HEK293 (cell line): ENCODE results near the gene MOGAT3.

ENCODE experiments used
- CTCF ChIA-PET: fragments of 350-600 bp; formaldehyde crosslinking; extraction: SDS; loops from one replicate; lab custom pipeline; 2021; ENCODE audit warnings: antibody characterized with exemption; lab: Yijun Ruan, JAX
- POLR2A ChIA-PET: fragments of 300-600 bp; formaldehyde crosslinking; extraction: SDS; loops from one replicate; lab custom pipeline; 2020; ENCODE audit warnings: antibody characterized with exemption, inconsistent platforms; lab: Yijun Ruan, JAX
- H3K27ac ChIP-seq: fragments of 200-500 bp; sonication (Bioruptor generic); 2 replicates; pipeline ENCODE4 v1.5.1; 2014; ENCODE audit warnings: low read depth, low read length, control low read depth, inconsistent platforms; ENCODE audit errors: extremely low read depth
- H3K36me3 ChIP-seq, 2 experiments: fragments of 200-500 bp in 1 of 2; sonication (Bioruptor generic) in 1 of 2; 1 replicate in 1 of 2; 2 replicates in 1 of 2; pipeline ENCODE4 v1.5.1; 2014 to 2017; ENCODE audit warnings: inconsistent platforms in 2 of 2, low read length in 2 of 2; ENCODE audit not compliant: control insufficient read depth in 2 of 2, insufficient read depth in 1 of 2
- H3K4me1 ChIP-seq: fragments of 200-500 bp; sonication (Bioruptor generic); 2 replicates; pipeline ENCODE4 v1.5.1; 2014; ENCODE audit warnings: mild to moderate bottlenecking, low read length, inconsistent platforms; ENCODE audit not compliant: control insufficient read depth, insufficient read depth
- H3K4me3 ChIP-seq: 2 replicates; pipeline ENCODE4 v1.5.1; 2011; ENCODE audit warnings: low read depth, mild to moderate bottlenecking, control low read depth, low read length, moderate library complexity
- H3K9me3 ChIP-seq: fragments of 200-500 bp; sonication (Bioruptor generic); 2 replicates; pipeline ENCODE4 v1.5.1; 2014; ENCODE audit warnings: low read depth, low read length, inconsistent platforms; ENCODE audit not compliant: control insufficient read depth, insufficient read depth
- GLI4 ChIP-seq: fragments of 450-650 bp; formaldehyde crosslinking; IDR thresholded peaks from 2 replicates; pipeline ENCODE4 v1.5.1; 2016; ENCODE audit warnings: missing biosample characterization, missing genetic modification characterization
- KLF9 ChIP-seq: fragments of 450-650 bp; formaldehyde crosslinking; IDR thresholded peaks from 2 replicates; pipeline ENCODE4 v1.5.1; 2016; ENCODE audit warnings: missing biosample characterization, missing genetic modification characterization, low read depth
- MYNN ChIP-seq: fragments of 450-650 bp; formaldehyde crosslinking; IDR thresholded peaks from 2 replicates; pipeline ENCODE4 v1.5.1; 2016; ENCODE audit warnings: missing biosample characterization, missing genetic modification characterization, borderline replicate concordance
- PRDM2 ChIP-seq: fragments of 450-650 bp; formaldehyde crosslinking; IDR thresholded peaks from 2 replicates; pipeline ENCODE4 v1.5.1; 2016; ENCODE audit warnings: missing biosample characterization, missing genetic modification characterization, borderline replicate concordance
- ZNF114 ChIP-seq: fragments of 450-650 bp; formaldehyde crosslinking; IDR thresholded peaks from 2 replicates; pipeline ENCODE4 v1.5.0; 2017; ENCODE audit warnings: missing biosample characterization, missing genetic modification characterization
- ZNF148 ChIP-seq: fragments of 450-650 bp; formaldehyde crosslinking; IDR thresholded peaks from 2 replicates; pipeline ENCODE4 v1.5.0; 2017; ENCODE audit warnings: missing biosample characterization, missing genetic modification characterization, borderline replicate concordance
- ZNF2 ChIP-seq: fragments of 450-650 bp; formaldehyde crosslinking; IDR thresholded peaks from 2 replicates; pipeline ENCODE4 v1.5.1; 2016; ENCODE audit warnings: missing biosample characterization, missing genetic modification characterization
- ZNF274 ChIP-seq, 2 experiments: fragments of 200-500 bp in 1 of 2; fragments of 450-650 bp in 1 of 2; sonication (Bioruptor generic) in 1 of 2; formaldehyde crosslinking in 1 of 2; IDR thresholded peaks; 2 replicates each; pipeline versions ENCODE4 v1.5.1 to v1.6.1; 2014 to 2016; ENCODE audit warnings: borderline replicate concordance in 1 of 2, inconsistent platforms in 1 of 2, low read length in 1 of 2, missing biosample characterization in 1 of 2, missing genetic modification characterization in 1 of 2
- ZNF37A ChIP-seq: fragments of 450-650 bp; IDR thresholded peaks from 2 replicates; pipeline ENCODE4 v1.5.1; 2018; ENCODE audit warnings: missing biosample characterization, missing genetic modification characterization
- ZNF449 ChIP-seq: fragments of 450-650 bp; formaldehyde crosslinking; IDR thresholded peaks from 2 replicates; pipeline ENCODE4 v1.5.1; 2017; ENCODE audit warnings: missing biosample characterization, mild to moderate bottlenecking, missing genetic modification characterization, moderate library complexity
- ZXDB ChIP-seq: fragments of 450-650 bp; formaldehyde crosslinking; IDR thresholded peaks from 2 replicates; pipeline ENCODE4 v1.5.1; 2016; ENCODE audit warnings: missing biosample characterization, missing genetic modification characterization
- TF ChIP-seq, protein P1 (sequence below): fragments of 450-650 bp; formaldehyde crosslinking; IDR thresholded peaks from 2 replicates; pipeline ENCODE4 v1.5.1; 2017; ENCODE audit warnings: missing biosample characterization, missing genetic modification characterization

MOGAT3 gene

DNA sequence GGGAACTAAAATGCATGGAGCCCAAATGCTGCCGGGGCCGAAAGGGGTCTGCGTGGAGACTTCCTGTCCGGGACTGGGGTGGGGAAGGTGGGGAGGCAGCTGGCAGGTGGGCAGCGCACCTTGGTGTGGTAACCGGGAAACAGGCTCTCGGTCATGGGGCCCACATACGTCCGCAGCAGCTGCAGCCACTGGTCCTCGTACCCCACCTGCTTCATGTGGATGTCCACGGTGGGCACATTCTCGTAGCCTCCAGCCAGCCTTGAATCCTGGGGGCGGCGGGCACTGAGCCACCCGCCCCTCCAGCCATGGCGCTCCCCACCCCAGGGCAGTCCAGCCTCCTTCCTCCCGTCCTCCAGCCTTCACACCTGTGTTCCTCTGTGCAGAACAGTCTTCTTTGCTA is 6.6 kb upstream of the MOGAT3 start:
- no peak for TF ChIP-seq ZNF114
- no peak for TF ChIP-seq PRDM2 (tag by site-specific recombination)
- no peak for TF ChIP-seq GLI4 (tag by site-specific recombination)
- no peak for TF ChIP-seq ZNF449 (tag by site-specific recombination)
- TF ChIP-seq, protein P1, sequence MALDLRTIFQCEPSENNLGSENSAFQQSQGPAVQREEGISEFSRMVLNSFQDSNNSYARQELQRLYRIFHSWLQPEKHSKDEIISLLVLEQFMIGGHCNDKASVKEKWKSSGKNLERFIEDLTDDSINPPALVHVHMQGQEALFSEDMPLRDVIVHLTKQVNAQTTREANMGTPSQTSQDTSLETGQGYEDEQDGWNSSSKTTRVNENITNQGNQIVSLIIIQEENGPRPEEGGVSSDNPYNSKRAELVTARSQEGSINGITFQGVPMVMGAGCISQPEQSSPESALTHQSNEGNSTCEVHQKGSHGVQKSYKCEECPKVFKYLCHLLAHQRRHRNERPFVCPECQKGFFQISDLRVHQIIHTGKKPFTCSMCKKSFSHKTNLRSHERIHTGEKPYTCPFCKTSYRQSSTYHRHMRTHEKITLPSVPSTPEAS, result no peak
- TF ChIP-seq ZNF274 (IDR thresholded peaks at IDR 0.05; ENCODE audit: low read length), result no peak
- no peak for TF ChIP-seq ZNF274 (tag by site-specific recombination; IDR thresholded peaks at IDR 0.05; ENCODE audit: borderline replicate concordance)
- no peak for TF ChIP-seq ZNF37A (tag by site-specific recombination)
- TF ChIP-seq ZNF148 (tag by site-specific recombination), result no peak
- Histone ChIP-seq H3K27ac (no peak overlapping the region), H3K4me1 (no peaks in the 10 kb centered on the region), H3K36me3 (peaks cover 0 to 30% of the 10 kb centered on the region in 2 experiments; a peak in 2 of 3 replicates), H3K9me3 (no peaks in the 10 kb centered on the region), H3K4me3 (no peak overlapping the region)
- POLR2A ChIA-PET, result interaction anchor here (0.5 kb wide), 1 partner anchor 21 kb away, joined by 3 read pairs; no protein-coding TSS in a partner anchor
- CTCF ChIA-PET, result no interaction called here

- H3K36me3 ChIP-seq, result peaks cover 0 to 25% of the 10 kb centered on the region in 2 experiments; a peak in 2 of 3 replicates
- TF ChIP-seq ZNF2 (tag by site-specific recombination) (no peak), MYNN (peak; percentile 32; the same call in 1 of the 2 replicates), ZXDB (tag by site-specific recombination) (no peak), KLF9 (tag by site-specific recombination) (no peak)
- no peaks in the 10 kb centered on the region for H3K4me1 ChIP-seq
- no peak overlapping the region for H3K27ac ChIP-seq
- POLR2A ChIA-PET, result no interaction called here
- H3K9me3 ChIP-seq, result no peaks in the 10 kb centered on the region
- no peak overlapping the region for H3K4me3 ChIP-seq
- CTCF ChIA-PET, result interaction anchor here (0.6 to 0.9 kb wide), 2 partner anchors 20 to 63 kb away, joined by 3 to 6 read pairs; no protein-coding TSS in a partner anchor
Observed at GRCh38 chr7:101206665-101207042, 5.8 kb upstream of the MOGAT3 start.
